ENCODE results near the gene RTN4RL1. TPM values are rescaled to one million over a fixed set of nuclear protein-coding genes. Genes with fewer than 3 reads are reported as not detected.

The RTN4RL1 gene
- total and polyA plus RNA-seq, 2 of the 13 experiments (the other 11 are each of a cell fraction or from before 2014, with no cell fraction given), result 0.01 TPM; not detected in 1

DNA sequence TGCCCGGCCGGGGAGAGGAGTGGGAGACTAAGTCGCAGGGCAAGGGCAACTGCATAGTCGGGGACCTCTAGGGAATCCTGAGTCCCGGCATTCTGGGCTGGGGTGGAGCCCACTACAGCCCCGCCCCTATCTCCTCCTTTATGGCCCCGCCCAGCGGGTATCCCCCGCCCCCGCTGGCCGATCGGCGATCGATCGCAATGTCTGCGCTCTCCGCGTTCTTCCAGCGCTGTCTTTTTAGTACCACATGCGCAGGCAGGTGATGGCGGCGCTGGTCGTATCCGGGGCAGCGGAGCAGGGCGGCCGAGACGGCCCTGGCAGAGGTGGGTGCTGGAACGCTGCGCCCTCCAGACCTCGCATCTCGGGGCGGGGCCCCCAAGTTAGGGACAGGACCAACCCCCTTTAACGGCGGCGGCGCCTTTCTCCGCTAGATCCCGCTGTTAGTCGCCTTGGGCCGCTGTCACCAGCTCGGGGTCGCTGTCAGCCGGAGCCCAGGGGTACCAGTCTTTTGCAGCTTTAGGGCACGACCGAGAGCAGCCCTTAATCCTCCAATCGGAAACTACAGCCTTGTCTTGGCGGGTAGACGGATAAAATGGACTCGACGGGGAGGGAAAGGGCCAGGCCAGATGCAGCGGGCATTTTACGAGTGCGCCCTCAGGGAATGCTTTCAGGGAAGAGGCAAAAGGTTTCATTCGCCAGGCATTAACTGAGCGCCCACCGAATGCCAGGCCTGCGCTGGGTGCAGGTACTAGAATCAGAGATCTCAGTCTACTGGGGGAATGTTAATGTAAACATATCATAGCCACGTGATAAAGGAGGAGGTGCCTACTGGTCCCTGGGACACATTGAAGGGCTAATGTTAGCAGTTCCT, 5.0 kb upstream of the RTN4RL1 start, which contains the start of gene DPH1 (continued):
- TF ChIP-seq, protein P1, sequence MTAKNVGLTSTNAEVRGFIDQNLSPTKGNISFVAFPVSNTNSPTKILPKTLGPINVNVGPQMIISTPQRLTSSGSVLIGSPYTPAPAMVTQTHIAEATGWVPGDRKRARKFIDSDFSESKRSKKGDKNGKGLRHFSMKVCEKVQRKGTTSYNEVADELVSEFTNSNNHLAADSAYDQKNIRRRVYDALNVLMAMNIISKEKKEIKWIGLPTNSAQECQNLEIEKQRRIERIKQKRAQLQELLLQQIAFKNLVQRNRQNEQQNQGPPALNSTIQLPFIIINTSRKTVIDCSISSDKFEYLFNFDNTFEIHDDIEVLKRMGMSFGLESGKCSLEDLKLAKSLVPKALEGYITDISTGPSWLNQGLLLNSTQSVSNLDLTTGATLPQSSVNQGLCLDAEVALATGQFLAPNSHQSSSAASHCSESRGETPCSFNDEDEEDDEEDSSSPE (CRISPR knock-in tag; IDR thresholded peaks at IDR 0.05), result 0 out of 2 replicates have a peak, but pooled peaks have one; percentile 31
- TF ChIP-seq TCF7L2 (IDR thresholded peaks at IDR 0.05; ENCODE audit: low read depth, low read length) (no peak), ZKSCAN5 (CRISPR knock-in tag; IDR thresholded peaks at IDR 0.05) (no peak), ZSCAN21 (CRISPR knock-in tag; IDR thresholded peaks at IDR 0.05; ENCODE audit: borderline replicate concordance) (no peak; the same call in 1 of the 2 replicates), ZNF530 (CRISPR knock-in tag; IDR thresholded peaks at IDR 0.05; ENCODE audit: low read depth) (no peak), ELF4 (CRISPR knock-in tag; IDR thresholded peaks at IDR 0.05; ENCODE audit: borderline replicate concordance) (no peak), HNF4A (CRISPR knock-in tag; IDR thresholded peaks at IDR 0.05) (no peak), GABPA (IDR thresholded peaks at IDR 0.05; ENCODE audit: low read depth, low read length) (no peak), GABPA (CRISPR knock-in tag; IDR thresholded peaks at IDR 0.05; ENCODE audit: low read depth) (peak; percentile 77), SMYD3 (CRISPR knock-in tag; IDR thresholded peaks at IDR 0.05) (no peak), ZNF20 (CRISPR knock-in tag; IDR thresholded peaks at IDR 0.05) (no peak), RBFOX2 (IDR thresholded peaks at IDR 0.05; ENCODE audit: low read depth, low read length) (peak; percentile 91), TCF7 (IDR thresholded peaks at IDR 0.05; ENCODE audit: low read depth) (no peak), DPF2 (CRISPR knock-in tag; IDR thresholded peaks at IDR 0.05; ENCODE audit: borderline replicate concordance, low read depth) (no peak)
- TF ChIP-seq, protein P2, sequence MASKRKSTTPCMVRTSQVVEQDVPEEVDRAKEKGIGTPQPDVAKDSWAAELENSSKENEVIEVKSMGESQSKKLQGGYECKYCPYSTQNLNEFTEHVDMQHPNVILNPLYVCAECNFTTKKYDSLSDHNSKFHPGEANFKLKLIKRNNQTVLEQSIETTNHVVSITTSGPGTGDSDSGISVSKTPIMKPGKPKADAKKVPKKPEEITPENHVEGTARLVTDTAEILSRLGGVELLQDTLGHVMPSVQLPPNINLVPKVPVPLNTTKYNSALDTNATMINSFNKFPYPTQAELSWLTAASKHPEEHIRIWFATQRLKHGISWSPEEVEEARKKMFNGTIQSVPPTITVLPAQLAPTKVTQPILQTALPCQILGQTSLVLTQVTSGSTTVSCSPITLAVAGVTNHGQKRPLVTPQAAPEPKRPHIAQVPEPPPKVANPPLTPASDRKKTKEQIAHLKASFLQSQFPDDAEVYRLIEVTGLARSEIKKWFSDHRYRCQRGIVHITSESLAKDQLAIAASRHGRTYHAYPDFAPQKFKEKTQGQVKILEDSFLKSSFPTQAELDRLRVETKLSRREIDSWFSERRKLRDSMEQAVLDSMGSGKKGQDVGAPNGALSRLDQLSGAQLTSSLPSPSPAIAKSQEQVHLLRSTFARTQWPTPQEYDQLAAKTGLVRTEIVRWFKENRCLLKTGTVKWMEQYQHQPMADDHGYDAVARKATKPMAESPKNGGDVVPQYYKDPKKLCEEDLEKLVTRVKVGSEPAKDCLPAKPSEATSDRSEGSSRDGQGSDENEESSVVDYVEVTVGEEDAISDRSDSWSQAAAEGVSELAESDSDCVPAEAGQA (IDR thresholded peaks at IDR 0.05; ENCODE audit: low read depth), result peak; percentile 74; the same call in 1 of the 2 replicates
- TF ChIP-seq, protein P2 (CRISPR knock-in tag; IDR thresholded peaks at IDR 0.05; ENCODE audit: borderline replicate concordance), result no peak; the same call in 1 of the 2 replicates
- TF ChIP-seq, protein P3, sequence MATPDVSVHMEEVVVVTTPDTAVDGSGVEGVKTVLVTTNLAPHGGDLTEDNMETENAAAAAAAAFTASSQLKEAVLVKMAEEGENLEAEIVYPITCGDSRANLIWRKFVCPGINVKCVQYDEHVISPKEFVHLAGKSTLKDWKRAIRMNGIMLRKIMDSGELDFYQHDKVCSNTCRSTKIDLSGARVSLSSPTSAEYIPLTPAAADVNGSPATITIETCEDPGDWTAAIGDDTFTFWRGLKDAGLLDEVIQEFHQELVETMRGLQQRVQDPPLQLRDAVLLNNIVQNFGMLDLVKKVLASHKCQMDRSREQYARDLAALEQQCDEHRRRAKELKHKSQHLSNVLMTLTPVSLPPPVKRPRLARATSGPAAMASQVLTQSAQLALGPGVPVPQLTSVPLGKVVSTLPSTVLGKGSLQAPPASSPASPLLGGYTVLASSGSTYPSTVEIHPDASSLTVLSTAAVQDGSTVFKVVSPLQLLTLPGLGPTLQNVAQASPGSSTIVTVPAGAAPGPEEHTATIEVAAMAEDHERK (CRISPR knock-in tag; IDR thresholded peaks at IDR 0.05; ENCODE audit: low read depth), result peak; percentile 83
- TF ChIP-seq, protein P4, sequence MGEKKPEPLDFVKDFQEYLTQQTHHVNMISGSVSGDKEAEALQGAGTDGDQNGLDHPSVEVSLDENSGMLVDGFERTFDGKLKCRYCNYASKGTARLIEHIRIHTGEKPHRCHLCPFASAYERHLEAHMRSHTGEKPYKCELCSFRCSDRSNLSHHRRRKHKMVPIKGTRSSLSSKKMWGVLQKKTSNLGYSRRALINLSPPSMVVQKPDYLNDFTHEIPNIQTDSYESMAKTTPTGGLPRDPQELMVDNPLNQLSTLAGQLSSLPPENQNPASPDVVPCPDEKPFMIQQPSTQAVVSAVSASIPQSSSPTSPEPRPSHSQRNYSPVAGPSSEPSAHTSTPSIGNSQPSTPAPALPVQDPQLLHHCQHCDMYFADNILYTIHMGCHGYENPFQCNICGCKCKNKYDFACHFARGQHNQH (CRISPR knock-in tag; IDR thresholded peaks at IDR 0.05), result peak; percentile 76; the same call in 1 of the 2 replicates

Measured in HepG2 (cell line).